ENCODE results near the gene ASCC1.

DNA sequence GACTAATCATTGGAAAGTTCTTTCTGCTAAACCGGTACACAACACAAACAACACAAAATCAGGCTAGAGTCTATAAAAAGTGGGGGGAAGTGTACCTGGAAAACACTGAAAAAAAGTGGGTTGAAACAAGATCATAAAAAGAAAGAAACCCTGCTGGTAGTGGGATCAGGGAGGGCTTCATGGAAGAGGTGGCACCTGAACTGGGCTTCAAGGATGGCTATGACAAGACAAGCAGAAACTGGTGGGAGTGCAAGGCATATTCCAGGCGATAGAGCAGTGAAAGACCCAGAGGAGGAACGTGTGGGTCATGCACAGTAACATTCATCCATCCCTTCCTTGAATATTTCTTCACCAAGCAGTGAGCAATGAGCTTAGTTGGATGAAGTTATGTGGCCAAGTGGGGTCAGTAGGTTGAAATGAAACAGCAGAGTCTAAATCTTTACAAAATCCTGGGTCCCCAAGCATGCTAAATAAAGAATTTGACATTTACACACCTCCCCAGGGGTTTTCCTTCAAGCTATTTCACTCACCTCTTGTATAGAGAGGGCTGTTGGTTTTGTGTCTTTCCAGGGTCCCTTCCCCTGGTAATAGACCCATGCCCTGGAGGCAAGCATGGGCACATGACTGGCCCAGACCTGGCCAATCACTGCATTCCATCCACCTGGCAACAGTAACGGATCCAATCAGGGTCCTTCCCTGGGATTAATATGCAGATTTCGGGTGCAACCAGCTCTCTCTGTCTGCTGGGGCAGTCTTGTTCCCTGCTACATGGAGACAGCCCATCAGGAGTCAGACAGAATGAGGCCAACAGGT lies 165.9 kb downstream of the ASCC1 start:
- TF ChIP-seq, protein P1, sequence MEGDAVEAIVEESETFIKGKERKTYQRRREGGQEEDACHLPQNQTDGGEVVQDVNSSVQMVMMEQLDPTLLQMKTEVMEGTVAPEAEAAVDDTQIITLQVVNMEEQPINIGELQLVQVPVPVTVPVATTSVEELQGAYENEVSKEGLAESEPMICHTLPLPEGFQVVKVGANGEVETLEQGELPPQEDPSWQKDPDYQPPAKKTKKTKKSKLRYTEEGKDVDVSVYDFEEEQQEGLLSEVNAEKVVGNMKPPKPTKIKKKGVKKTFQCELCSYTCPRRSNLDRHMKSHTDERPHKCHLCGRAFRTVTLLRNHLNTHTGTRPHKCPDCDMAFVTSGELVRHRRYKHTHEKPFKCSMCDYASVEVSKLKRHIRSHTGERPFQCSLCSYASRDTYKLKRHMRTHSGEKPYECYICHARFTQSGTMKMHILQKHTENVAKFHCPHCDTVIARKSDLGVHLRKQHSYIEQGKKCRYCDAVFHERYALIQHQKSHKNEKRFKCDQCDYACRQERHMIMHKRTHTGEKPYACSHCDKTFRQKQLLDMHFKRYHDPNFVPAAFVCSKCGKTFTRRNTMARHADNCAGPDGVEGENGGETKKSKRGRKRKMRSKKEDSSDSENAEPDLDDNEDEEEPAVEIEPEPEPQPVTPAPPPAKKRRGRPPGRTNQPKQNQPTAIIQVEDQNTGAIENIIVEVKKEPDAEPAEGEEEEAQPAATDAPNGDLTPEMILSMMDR (conservative IDR thresholded peaks at IDR 0.05 in 1 of 2, IDR thresholded peaks at IDR 0.05 in 1 of 2; ENCODE audit: extremely low read depth in 1 of 2, insufficient read depth in 1 of 2, low read depth in 1 of 2, low read length in 2 of 2), result no peak
- no peak for TF ChIP-seq EZH2 (IDR thresholded peaks at IDR 0.05; ENCODE audit: borderline replicate concordance, low read length)

Data from mammary epithelial cell (primary cell).